OCI-LY3 (cell line): ENCODE data around the gene OSBPL6.

ENCODE experiments used
- H2AFZ ChIP-seq: fragments of 200-600, 300-600 bp; shearing (Covaris generic); 2 replicates; pipeline ENCODE4 v1.6.0; 2014; ENCODE audit warnings: antibody characterized with exemption, low read depth, low read length
- H3K27ac ChIP-seq: fragments of 200-600, 300-600 bp; sonication (generic); 2 replicates; pipeline ENCODE4 v1.5.1; 2014; ENCODE audit warnings: mild to moderate bottlenecking, low read length, moderate library complexity, mixed read lengths
- H3K27me3 ChIP-seq: fragments of 200-600, 300-600 bp; sonication (generic); 2 replicates; pipeline ENCODE4 v1.6.1; 2014; ENCODE audit warnings: low read depth, low read length, mixed read lengths
- H3K36me3 ChIP-seq: fragments of 200-600, 300-600 bp; sonication (generic); replicated peaks from 2 replicates; pipeline ENCODE3; 2014; ENCODE audit warnings: low read depth, low read length, mixed read lengths
- H3K4me1 ChIP-seq: fragments of 300-600, 200-600 bp; sonication (generic); 2 replicates; pipeline ENCODE4 v1.6.1; 2014; ENCODE audit warnings: low read length, mixed read lengths
- H3K4me2 ChIP-seq: fragments of 200-600, 300-600 bp; sonication (generic); 2 replicates; pipeline ENCODE4 v1.6.1; 2014; ENCODE audit warnings: low read length, mixed read lengths
- H3K4me3 ChIP-seq: fragments of 300-600, 200-600 bp; sonication (generic); 2 replicates; pipeline ENCODE4 v1.5.1; 2014; ENCODE audit warnings: antibody characterized with exemption, mild to moderate bottlenecking, low read length, moderate library complexity
- H3K79me2 ChIP-seq: fragments of 300-600, 200-600 bp; shearing (Covaris generic); 2 replicates; pipeline ENCODE4 v1.6.1; 2014; ENCODE audit warnings: mild to moderate bottlenecking, low read length, mixed read lengths
- H3K9ac ChIP-seq: fragments of 300-600, 200-600 bp; shearing (Covaris generic); 2 replicates; pipeline ENCODE4 v1.6.0; 2014; ENCODE audit warnings: mild to moderate bottlenecking, low read length, moderate library complexity
- H3K9me3 ChIP-seq: fragments of 200-600, 300-600 bp; shearing (Covaris generic); 2 replicates; pipeline ENCODE4 v1.6.1; 2014; ENCODE audit warnings: low read length, mixed read lengths; ENCODE audit not compliant: insufficient read depth
- H4K20me1 ChIP-seq: fragments of 200-600, 300-600 bp; sonication (generic); 2 replicates; pipeline ENCODE4 v1.6.1; 2016; ENCODE audit warnings: low read length, mixed read lengths; ENCODE audit not compliant: insufficient read depth
- EZH2phosphoT487 ChIP-seq: fragments of 200-600 bp; shearing (Covaris generic); IDR thresholded peaks from 2 replicates; pipeline ENCODE4 v1.6.1; 2018; ENCODE audit warnings: antibody characterized with exemption, mixed run types, low read depth
- TF ChIP-seq, protein P1 (sequence below): fragments of 200-600, 300-600 bp; sonication (generic); IDR thresholded peaks from 2 replicates; pipeline ENCODE4 v1.5.1; 2014; ENCODE audit warnings: antibody characterized with exemption, low read length, low read depth

The OSBPL6 gene

GRCh38 chr2:178315078-178315477 is 120.8 kb downstream of the OSBPL6 start:
- H3K4me1 ChIP-seq: no peaks in the 10 kb centered on the region
- no peaks in the 10 kb centered on the region for H3K36me3 ChIP-seq
- no peak overlapping the region for H2AFZ ChIP-seq
- TF ChIP-seq, protein P1, sequence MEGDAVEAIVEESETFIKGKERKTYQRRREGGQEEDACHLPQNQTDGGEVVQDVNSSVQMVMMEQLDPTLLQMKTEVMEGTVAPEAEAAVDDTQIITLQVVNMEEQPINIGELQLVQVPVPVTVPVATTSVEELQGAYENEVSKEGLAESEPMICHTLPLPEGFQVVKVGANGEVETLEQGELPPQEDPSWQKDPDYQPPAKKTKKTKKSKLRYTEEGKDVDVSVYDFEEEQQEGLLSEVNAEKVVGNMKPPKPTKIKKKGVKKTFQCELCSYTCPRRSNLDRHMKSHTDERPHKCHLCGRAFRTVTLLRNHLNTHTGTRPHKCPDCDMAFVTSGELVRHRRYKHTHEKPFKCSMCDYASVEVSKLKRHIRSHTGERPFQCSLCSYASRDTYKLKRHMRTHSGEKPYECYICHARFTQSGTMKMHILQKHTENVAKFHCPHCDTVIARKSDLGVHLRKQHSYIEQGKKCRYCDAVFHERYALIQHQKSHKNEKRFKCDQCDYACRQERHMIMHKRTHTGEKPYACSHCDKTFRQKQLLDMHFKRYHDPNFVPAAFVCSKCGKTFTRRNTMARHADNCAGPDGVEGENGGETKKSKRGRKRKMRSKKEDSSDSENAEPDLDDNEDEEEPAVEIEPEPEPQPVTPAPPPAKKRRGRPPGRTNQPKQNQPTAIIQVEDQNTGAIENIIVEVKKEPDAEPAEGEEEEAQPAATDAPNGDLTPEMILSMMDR: no peak
- no peak for TF ChIP-seq EZH2phosphoT487
- H3K79me2 ChIP-seq: no peaks in the 10 kb centered on the region
- H3K9ac ChIP-seq: no peak overlapping the region
- no peak overlapping the region for H3K4me2 ChIP-seq
- H3K27ac ChIP-seq: no peak overlapping the region
- no peaks in the 10 kb centered on the region for H3K9me3 ChIP-seq
- H3K27me3 ChIP-seq: no peaks in the 10 kb centered on the region
- H3K4me3 ChIP-seq: no peak overlapping the region
- H4K20me1 ChIP-seq: no peaks in the 10 kb centered on the region

DNA sequence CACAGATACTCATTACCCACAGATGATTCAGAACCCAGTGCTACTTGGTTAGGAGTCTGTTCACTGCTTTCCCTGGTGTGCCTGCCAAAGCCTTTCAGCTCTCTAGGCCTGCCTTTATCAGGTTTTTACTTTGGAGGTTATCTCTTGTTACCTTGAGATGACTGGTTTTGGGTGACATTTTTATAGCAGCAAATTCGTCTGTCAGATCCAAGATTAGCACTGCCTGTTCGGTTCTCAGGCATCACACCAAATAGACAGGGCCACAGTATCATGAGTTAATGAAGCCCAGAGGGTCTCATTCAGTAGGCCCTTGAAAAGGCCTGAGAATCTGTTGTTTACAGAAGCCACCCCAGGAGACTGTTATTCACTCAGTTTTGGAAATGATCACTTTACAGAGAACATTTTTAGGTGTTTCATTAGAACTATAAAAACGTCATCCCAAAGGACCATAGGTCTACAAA is 121.2 kb downstream of the OSBPL6 start:
- no peaks in the 10 kb centered on the region for H3K79me2 ChIP-seq
- H2AFZ ChIP-seq: no peak overlapping the region
- TF ChIP-seq EZH2phosphoT487: no peak
- TF ChIP-seq, protein P1: no peak
- H3K9ac ChIP-seq: no peak overlapping the region
- H3K27ac ChIP-seq: no peak overlapping the region
- no peaks in the 10 kb centered on the region for H3K4me1 ChIP-seq
- no peaks in the 10 kb centered on the region for H3K36me3 ChIP-seq
- H3K4me2 ChIP-seq: no peak overlapping the region
- no peaks in the 10 kb centered on the region for H3K27me3 ChIP-seq
- no peaks in the 10 kb centered on the region for H4K20me1 ChIP-seq
- no peaks in the 10 kb centered on the region for H3K9me3 ChIP-seq
- H3K4me3 ChIP-seq: no peak overlapping the region

DNA sequence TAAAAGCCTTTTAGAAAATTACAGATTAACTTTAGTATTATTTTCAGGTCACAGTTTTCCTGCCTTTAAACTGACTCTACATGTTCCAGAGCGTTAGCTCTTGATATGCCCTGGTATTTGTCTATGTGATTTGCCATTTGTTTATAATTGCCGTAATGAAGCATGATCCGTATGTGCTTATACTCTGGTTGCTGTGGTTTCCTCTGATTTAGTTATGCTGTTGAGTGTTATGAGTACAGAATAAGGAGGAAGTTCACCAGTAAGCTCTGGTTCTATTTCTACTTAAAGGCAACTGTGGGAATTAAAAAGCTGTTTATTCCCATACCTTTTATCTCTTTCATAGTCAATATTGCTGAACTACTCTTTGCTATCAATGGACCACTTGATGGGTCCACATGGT is 123.5 kb downstream of the OSBPL6 start:
- Histone ChIP-seq H3K9me3 (no peaks in the 10 kb centered on the region), H4K20me1 (no peaks in the 10 kb centered on the region), H3K9ac (no peak overlapping the region), H3K4me2 (no peak overlapping the region), H3K4me3 (no peak overlapping the region), H3K36me3 (no peaks in the 10 kb centered on the region), H2AFZ (no peak overlapping the region), H3K79me2 (no peaks in the 10 kb centered on the region), H3K27me3 (no peaks in the 10 kb centered on the region), H3K4me1 (no peaks in the 10 kb centered on the region), H3K27ac (no peak overlapping the region)
- TF ChIP-seq, protein P1: no peak
- TF ChIP-seq EZH2phosphoT487: no peak

- no peaks in the 10 kb centered on the region for H3K36me3 ChIP-seq
- no peak overlapping the region for H3K9ac ChIP-seq
- H3K27ac ChIP-seq: no peak overlapping the region
- no peak overlapping the region for H3K4me2 ChIP-seq
- H4K20me1 ChIP-seq: no peaks in the 10 kb centered on the region
- H3K9me3 ChIP-seq: no peaks in the 10 kb centered on the region
- TF ChIP-seq EZH2phosphoT487: no peak
- TF ChIP-seq, protein P1: no peak
- no peaks in the 10 kb centered on the region for H3K79me2 ChIP-seq
- no peak overlapping the region for H2AFZ ChIP-seq
- H3K27me3 ChIP-seq: no peaks in the 10 kb centered on the region
- no peaks in the 10 kb centered on the region for H3K4me1 ChIP-seq
- no peak overlapping the region for H3K4me3 ChIP-seq
Measured at GRCh38 chr2:178320011-178320585, 125.8 kb downstream of the OSBPL6 start.
